ENCODE data around the gene BLOC1S3. TPM values are rescaled to one million over a fixed set of nuclear protein-coding genes. Genes with fewer than 3 reads are reported as not detected.

The BLOC1S3 gene
- total and polyA plus RNA-seq, 2 of the 13 experiments (the other 11 are each of a cell fraction or from before 2014, with no cell fraction given): 4.3 to 4.8 TPM

DNA sequence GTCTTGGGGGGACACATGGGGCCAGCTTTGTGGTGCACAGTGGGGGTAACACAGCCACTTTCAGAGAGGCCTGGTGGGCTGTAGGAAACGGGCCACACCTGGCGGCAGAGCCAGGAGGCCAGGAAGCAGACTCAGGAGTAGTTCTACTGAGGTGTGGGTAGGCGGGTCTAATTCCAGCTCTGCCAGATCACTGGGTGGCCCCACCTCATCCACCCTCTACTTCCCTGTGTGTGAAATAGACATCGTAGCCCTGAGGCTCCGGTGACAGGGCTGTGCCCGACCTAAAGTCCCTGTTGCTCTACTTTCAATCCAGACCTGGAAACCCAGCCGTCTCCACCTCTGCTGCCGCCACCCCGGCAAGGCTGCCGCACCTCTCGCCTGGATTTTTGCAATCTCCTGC lies 21.8 kb upstream of the BLOC1S3 start:
- peaks cover 82% of the 10 kb centered on the region for H3K4me1 ChIP-seq (ENCODE audit: insufficient read depth, low read length)
- H3K4me2 ChIP-seq (ENCODE audit: low read depth, low read length): peak overlapping the region; percentile 58
- DNase-seq (ENCODE audit: low spot score) (no peak), ATAC-seq (no peak), FAIRE-seq (no peak)
- no peaks in the 10 kb centered on the region for H3K36me3 ChIP-seq (replicated peaks in 1 of 2; ENCODE audit: control insufficient read depth in 1 of 2, insufficient read depth in 2 of 2, low read length in 2 of 2)
- WGBS (ENCODE audit: low lambda C conversion rate): 3% methylated on average over 5 of the region's 11 CpGs
- no peaks in the 10 kb centered on the region for H4K20me1 ChIP-seq (ENCODE audit: insufficient read depth, low read length)
- BruUV-seq (replicated peaks): no TSS peak
- no peak overlapping the region for H3K9ac ChIP-seq (ENCODE audit: insufficient read depth, low read depth, low read length)
- H3K4me3 ChIP-seq (replicated peaks in 1 of 3; ENCODE audit: insufficient read depth in 1 of 3, low read depth in 2 of 3, low read length in 3 of 3): peak overlapping the region in 1 of 3 experiments; percentile 9; a peak in 1 of 6 replicates
- H2AFZ ChIP-seq (ENCODE audit: low read length): no peak overlapping the region
- H3K27me3 ChIP-seq (ENCODE audit: control insufficient read depth in 1 of 2, insufficient read depth in 2 of 2, low read length in 2 of 2): peaks cover 12 to 58% of the 10 kb centered on the region in 2 experiments; a peak in 4 of 5 replicates
- no peaks in the 10 kb centered on the region for H3K9me3 ChIP-seq (ENCODE audit: low read length)
- no peaks in the 10 kb centered on the region for H3K79me2 ChIP-seq (ENCODE audit: insufficient read depth, low read length)
- in situ Hi-C loops (cut with HindIII; ENCODE audit: extremely low pct_ligation_motif_present, low pct_unique_long_range_greater_than_20kb): no loop called here
- ChIA-PET POLR2A (no interaction called here), CTCF (ENCODE audit: low intra/inter-chr PET ratio, low total read pairs) (no interaction called here)
- H3K27ac ChIP-seq (ENCODE audit: extremely low read length, insufficient read depth, low read length): no peak overlapping the region
- intact Hi-C loops (cut with micrococcal nuclease; ENCODE audit: unreplicated experiment): no loop called here
- TF ChIP-seq JDP2 (CRISPR knock-in tag; IDR thresholded peaks at IDR 0.05; ENCODE audit: borderline replicate concordance) (no peak), KMT2A (CRISPR knock-in tag; IDR thresholded peaks at IDR 0.05) (no peak), ZNF558 (CRISPR knock-in tag; IDR thresholded peaks at IDR 0.05; ENCODE audit: borderline replicate concordance) (no peak), ZNF564 (CRISPR knock-in tag; IDR thresholded peaks at IDR 0.05) (no peak), RBM22 (optimal IDR thresholded peaks at IDR 0.05; ENCODE audit: low read length) (no peak), ZFYVE20 (CRISPR knock-in tag; IDR thresholded peaks at IDR 0.05; ENCODE audit: borderline replicate concordance, low read depth) (no peak)
- TF ChIP-seq, protein P1, sequence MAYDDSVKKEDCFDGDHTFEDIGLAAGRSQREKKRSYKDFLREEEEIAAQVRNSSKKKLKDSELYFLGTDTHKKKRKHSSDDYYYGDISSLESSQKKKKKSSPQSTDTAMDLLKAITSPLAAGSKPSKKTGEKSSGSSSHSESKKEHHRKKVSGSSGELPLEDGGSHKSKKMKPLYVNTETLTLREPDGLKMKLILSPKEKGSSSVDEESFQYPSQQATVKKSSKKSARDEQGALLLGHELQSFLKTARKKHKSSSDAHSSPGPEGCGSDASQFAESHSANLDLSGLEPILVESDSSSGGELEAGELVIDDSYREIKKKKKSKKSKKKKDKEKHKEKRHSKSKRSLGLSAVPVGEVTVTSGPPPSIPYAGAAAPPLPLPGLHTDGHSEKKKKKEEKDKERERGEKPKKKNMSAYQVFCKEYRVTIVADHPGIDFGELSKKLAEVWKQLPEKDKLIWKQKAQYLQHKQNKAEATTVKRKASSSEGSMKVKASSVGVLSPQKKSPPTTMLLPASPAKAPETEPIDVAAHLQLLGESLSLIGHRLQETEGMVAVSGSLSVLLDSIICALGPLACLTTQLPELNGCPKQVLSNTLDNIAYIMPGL (CRISPR knock-in tag; IDR thresholded peaks at IDR 0.05; ENCODE audit: borderline replicate concordance in 1 of 2, low read depth in 1 of 2): no peak
- TF ChIP-seq, protein P2, sequence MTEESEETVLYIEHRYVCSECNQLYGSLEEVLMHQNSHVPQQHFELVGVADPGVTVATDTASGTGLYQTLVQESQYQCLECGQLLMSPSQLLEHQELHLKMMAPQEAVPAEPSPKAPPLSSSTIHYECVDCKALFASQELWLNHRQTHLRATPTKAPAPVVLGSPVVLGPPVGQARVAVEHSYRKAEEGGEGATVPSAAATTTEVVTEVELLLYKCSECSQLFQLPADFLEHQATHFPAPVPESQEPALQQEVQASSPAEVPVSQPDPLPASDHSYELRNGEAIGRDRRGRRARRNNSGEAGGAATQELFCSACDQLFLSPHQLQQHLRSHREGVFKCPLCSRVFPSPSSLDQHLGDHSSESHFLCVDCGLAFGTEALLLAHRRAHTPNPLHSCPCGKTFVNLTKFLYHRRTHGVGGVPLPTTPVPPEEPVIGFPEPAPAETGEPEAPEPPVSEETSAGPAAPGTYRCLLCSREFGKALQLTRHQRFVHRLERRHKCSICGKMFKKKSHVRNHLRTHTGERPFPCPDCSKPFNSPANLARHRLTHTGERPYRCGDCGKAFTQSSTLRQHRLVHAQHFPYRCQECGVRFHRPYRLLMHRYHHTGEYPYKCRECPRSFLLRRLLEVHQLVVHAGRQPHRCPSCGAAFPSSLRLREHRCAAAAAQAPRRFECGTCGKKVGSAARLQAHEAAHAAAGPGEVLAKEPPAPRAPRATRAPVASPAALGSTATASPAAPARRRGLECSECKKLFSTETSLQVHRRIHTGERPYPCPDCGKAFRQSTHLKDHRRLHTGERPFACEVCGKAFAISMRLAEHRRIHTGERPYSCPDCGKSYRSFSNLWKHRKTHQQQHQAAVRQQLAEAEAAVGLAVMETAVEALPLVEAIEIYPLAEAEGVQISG (CRISPR knock-in tag; IDR thresholded peaks at IDR 0.05): no peak
- TF ChIP-seq, protein P3, sequence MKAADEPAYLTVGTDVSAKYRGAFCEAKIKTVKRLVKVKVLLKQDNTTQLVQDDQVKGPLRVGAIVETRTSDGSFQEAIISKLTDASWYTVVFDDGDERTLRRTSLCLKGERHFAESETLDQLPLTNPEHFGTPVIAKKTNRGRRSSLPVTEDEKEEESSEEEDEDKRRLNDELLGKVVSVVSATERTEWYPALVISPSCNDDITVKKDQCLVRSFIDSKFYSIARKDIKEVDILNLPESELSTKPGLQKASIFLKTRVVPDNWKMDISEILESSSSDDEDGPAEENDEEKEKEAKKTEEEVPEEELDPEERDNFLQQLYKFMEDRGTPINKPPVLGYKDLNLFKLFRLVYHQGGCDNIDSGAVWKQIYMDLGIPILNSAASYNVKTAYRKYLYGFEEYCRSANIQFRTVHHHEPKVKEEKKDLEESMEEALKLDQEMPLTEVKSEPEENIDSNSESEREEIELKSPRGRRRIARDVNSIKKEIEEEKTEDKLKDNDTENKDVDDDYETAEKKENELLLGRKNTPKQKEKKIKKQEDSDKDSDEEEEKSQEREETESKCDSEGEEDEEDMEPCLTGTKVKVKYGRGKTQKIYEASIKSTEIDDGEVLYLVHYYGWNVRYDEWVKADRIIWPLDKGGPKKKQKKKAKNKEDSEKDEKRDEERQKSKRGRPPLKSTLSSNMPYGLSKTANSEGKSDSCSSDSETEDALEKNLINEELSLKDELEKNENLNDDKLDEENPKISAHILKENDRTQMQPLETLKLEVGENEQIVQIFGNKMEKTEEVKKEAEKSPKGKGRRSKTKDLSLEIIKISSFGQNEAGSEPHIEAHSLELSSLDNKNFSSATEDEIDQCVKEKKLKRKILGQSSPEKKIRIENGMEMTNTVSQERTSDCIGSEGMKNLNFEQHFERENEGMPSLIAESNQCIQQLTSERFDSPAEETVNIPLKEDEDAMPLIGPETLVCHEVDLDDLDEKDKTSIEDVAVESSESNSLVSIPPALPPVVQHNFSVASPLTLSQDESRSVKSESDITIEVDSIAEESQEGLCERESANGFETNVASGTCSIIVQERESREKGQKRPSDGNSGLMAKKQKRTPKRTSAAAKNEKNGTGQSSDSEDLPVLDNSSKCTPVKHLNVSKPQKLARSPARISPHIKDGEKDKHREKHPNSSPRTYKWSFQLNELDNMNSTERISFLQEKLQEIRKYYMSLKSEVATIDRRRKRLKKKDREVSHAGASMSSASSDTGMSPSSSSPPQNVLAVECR (CRISPR knock-in tag; IDR thresholded peaks at IDR 0.05; ENCODE audit: borderline replicate concordance): no peak
- TF ChIP-seq, protein P4, sequence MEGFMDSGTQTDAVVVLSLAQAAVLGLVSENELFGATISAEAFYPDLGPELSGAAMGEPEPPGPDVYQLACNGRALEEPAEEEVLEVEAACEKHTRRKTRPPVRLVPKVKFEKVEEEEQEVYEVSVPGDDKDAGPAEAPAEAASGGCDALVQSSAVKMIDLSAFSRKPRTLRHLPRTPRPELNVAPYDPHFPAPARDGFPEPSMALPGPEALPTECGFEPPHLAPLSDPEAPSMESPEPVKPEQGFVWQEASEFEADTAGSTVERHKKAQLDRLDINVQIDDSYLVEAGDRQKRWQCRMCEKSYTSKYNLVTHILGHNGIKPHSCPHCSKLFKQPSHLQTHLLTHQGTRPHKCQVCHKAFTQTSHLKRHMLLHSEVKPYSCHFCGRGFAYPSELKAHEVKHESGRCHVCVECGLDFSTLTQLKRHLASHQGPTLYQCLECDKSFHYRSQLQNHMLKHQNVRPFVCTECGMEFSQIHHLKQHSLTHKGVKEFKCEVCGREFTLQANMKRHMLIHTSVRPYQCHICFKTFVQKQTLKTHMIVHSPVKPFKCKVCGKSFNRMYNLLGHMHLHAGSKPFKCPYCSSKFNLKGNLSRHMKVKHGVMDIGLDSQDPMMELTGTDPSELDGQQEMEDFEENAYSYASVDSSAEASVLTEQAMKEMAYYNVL (CRISPR knock-in tag; IDR thresholded peaks at IDR 0.05; ENCODE audit: borderline replicate concordance): no peak
- TF ChIP-seq, protein P5, sequence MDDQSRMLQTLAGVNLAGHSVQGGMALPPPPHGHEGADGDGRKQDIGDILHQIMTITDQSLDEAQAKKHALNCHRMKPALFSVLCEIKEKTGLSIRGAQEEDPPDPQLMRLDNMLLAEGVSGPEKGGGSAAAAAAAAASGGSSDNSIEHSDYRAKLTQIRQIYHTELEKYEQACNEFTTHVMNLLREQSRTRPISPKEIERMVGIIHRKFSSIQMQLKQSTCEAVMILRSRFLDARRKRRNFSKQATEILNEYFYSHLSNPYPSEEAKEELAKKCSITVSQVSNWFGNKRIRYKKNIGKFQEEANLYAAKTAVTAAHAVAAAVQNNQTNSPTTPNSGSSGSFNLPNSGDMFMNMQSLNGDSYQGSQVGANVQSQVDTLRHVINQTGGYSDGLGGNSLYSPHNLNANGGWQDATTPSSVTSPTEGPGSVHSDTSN (CRISPR knock-in tag; IDR thresholded peaks at IDR 0.05; ENCODE audit: borderline replicate concordance): no peak

Data from HepG2 (cell line).